Measurements from ENCODE around the gene TMCC1.

The TMCC1 gene

DNA sequence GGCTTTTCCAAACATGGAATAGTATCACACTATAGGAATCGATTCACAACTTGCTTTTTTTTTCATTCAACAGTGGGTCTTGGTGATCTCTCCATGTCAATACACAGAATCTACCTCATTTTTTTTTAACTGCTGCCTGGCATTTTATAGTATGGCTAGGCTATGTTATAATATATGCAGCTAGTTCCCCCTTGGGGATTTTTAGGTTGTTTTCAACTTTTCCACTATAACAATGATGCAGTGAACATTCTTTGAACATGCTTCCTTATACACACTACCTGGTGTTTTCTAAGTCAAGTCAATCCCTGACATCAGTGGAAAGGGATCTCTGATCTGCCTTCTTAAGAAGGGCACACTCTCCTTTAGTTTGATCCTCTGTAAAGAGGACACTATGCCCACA, 240.5 kb downstream of the TMCC1 start:
- TF ChIP-seq FOXP2 (optimal IDR thresholded peaks at IDR 0.05; ENCODE audit: borderline replicate concordance, extremely low read depth, extremely low read length, insufficient read depth) (no peak), SIN3A (IDR thresholded peaks at IDR 0.05; ENCODE audit: borderline replicate concordance, insufficient read depth, low read length) (no peak), POLR2AphosphoS5 (IDR thresholded peaks at IDR 0.05; ENCODE audit: low read depth, low read length) (no peak)

DNA sequence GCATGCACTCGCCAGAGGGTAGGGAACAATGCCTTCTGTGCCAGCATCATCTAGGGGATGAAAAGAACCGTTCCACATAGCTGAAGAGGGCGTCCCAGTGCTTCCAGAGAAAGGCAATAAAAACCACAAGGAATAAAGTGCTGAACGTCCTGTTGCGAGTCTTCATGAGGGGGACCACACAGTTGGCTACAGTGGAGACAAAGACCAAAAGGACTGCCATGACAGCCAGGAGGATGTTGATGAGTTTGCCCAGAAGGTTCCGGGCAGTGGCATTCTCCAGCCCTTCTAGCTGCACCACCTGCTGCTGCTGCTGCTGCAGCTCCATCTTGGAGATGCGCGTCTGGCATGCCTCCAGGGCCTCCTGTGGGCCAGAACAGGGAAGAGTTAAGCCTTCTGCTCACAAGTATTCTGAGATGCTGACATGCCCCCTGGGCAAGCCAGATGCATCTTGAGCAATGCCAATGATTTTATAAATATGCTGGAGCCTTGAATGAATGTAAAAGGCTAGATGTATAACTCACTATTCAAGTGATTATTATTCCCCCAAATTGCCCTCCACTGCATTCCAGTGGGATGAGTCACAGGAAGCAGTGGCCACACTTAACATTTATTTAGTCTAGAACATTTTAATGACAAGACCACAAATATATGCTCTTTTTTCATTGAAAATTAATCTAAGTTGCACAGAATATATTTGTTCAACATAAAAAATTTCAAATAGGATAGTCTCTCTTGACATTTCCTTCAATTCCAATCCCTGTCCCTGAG, 241.9 kb downstream of the TMCC1 start:
- TF ChIP-seq POLR2AphosphoS5 (IDR thresholded peaks at IDR 0.05; ENCODE audit: low read depth, low read length) (no peak), SIN3A (IDR thresholded peaks at IDR 0.05; ENCODE audit: borderline replicate concordance, insufficient read depth, low read length) (no peak), TAF1 (IDR thresholded peaks at IDR 0.05; ENCODE audit: borderline replicate concordance, insufficient read depth, low read length) (no peak), REST (IDR thresholded peaks at IDR 0.05; ENCODE audit: insufficient read depth in 1 of 2, low read depth in 2 of 2, low read length in 2 of 2) (no peak)

GRCh38 chr3:129650256-129650872, 243.1 kb downstream of the TMCC1 start:
- TF ChIP-seq POLR2AphosphoS5 (IDR thresholded peaks at IDR 0.05; ENCODE audit: low read depth, low read length), result no peak
- TF ChIP-seq TAF1 (IDR thresholded peaks at IDR 0.05; ENCODE audit: borderline replicate concordance, insufficient read depth, low read length), result no peak
- no peak for TF ChIP-seq FOXP2 (optimal IDR thresholded peaks at IDR 0.05; ENCODE audit: borderline replicate concordance, extremely low read depth, extremely low read length, insufficient read depth)
- no peak for TF ChIP-seq REST (IDR thresholded peaks at IDR 0.05; ENCODE audit: insufficient read depth in 1 of 2, low read depth in 2 of 2, low read length in 2 of 2)
- TF ChIP-seq SIN3A (IDR thresholded peaks at IDR 0.05; ENCODE audit: borderline replicate concordance, insufficient read depth, low read length), result no peak

DNA sequence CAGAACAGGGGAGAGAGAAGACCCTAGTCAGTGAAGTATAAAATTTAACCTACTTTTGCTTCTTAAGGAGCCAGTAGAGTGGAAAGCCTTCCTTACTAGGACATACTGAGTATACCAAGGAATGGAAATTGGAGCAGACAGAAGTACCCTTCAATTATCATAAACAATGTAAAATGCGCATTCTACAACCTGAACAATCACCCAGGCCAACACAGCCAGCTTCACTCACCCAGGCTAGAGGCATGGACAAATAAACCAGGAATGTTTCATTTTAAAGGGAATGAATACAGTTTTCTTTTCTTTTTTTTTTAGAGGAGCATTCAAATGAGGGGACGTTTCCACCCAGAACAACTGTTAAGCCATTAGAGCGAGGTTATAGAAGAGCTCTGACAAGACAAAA, 245.1 kb downstream of the TMCC1 start:
- TF ChIP-seq FOXP2 (optimal IDR thresholded peaks at IDR 0.05; ENCODE audit: borderline replicate concordance, extremely low read depth, extremely low read length, insufficient read depth) (no peak), REST (IDR thresholded peaks at IDR 0.05; ENCODE audit: insufficient read depth in 1 of 2, low read depth in 2 of 2, low read length in 2 of 2) (no peak), POLR2AphosphoS5 (IDR thresholded peaks at IDR 0.05; ENCODE audit: low read depth, low read length) (no peak), SIN3A (IDR thresholded peaks at IDR 0.05; ENCODE audit: borderline replicate concordance, insufficient read depth, low read length) (no peak), TAF1 (IDR thresholded peaks at IDR 0.05; ENCODE audit: borderline replicate concordance, insufficient read depth, low read length) (no peak)

GRCh38 chr3:129645286-129645685, 248.2 kb downstream of the TMCC1 start:
- TF ChIP-seq TAF1 (IDR thresholded peaks at IDR 0.05; ENCODE audit: borderline replicate concordance, insufficient read depth, low read length) (no peak), SIN3A (IDR thresholded peaks at IDR 0.05; ENCODE audit: borderline replicate concordance, insufficient read depth, low read length) (no peak), FOXP2 (optimal IDR thresholded peaks at IDR 0.05; ENCODE audit: borderline replicate concordance, extremely low read depth, extremely low read length, insufficient read depth) (no peak), POLR2AphosphoS5 (IDR thresholded peaks at IDR 0.05; ENCODE audit: low read depth, low read length) (no peak), REST (IDR thresholded peaks at IDR 0.05; ENCODE audit: insufficient read depth in 1 of 2, low read depth in 2 of 2, low read length in 2 of 2) (no peak)
